Neural progenitor cell (in vitro differentiated cells): ENCODE measurements around the gene MYL11.

Experiments
- EZH2 ChIP-seq: fragments of 200-600 bp; sonication (generic); IDR thresholded peaks from 2 replicates; pipeline ENCODE4 v1.6.1; 2017; ENCODE audit warnings: antibody characterized with exemption, mild to moderate bottlenecking, moderate library complexity
- TF ChIP-seq, protein P1 (sequence below): fragments of 200-600 bp; sonication (generic); IDR thresholded peaks from 2 replicates; pipeline ENCODE4 v1.5.1; 2017; ENCODE audit warnings: antibody characterized with exemption, mild to moderate bottlenecking

DNA sequence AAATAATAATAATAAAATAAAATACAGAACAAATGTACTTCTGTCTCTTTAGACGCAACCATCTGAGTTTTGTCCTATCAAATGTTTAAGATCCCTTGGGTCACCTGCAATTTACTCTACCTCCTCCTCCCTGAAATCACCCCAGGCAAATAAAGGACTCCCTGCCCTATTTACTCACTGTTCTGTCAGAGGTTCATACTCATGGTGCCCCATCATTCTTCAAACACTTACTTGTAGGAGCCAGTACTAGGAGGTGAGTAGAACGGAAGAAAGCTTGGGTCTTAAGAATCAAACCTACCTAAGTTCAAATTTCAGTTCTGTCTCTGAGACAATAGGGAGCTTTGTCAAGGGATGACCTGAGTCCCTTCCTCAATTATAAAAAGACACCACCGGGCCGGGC is 8.1 kb upstream of the MYL11 start:
- TF ChIP-seq, protein P1, sequence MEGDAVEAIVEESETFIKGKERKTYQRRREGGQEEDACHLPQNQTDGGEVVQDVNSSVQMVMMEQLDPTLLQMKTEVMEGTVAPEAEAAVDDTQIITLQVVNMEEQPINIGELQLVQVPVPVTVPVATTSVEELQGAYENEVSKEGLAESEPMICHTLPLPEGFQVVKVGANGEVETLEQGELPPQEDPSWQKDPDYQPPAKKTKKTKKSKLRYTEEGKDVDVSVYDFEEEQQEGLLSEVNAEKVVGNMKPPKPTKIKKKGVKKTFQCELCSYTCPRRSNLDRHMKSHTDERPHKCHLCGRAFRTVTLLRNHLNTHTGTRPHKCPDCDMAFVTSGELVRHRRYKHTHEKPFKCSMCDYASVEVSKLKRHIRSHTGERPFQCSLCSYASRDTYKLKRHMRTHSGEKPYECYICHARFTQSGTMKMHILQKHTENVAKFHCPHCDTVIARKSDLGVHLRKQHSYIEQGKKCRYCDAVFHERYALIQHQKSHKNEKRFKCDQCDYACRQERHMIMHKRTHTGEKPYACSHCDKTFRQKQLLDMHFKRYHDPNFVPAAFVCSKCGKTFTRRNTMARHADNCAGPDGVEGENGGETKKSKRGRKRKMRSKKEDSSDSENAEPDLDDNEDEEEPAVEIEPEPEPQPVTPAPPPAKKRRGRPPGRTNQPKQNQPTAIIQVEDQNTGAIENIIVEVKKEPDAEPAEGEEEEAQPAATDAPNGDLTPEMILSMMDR, result no peak
- TF ChIP-seq EZH2, result no peak
